HG02759 (cell line): ENCODE data around the gene MAL.
"Not testable (repeated sequence)": the region's sequence is repeated elsewhere in the genome, so short reads cannot be mapped to it uniquely, and the experiment has no call there.

Experiments
- ATAC-seq: cut with Tn5 transposase; IDR thresholded peaks from one replicate; pipeline ENCODE4 v1.9.1; 2021; ENCODE audit warnings: mild to moderate bottlenecking, moderate library complexity; ENCODE audit not compliant: unreplicated experiment

The MAL gene

GRCh38 chr2:95031076-95031725 is 5.7 kb downstream of the MAL start:
- no peak for ATAC-seq

DNA sequence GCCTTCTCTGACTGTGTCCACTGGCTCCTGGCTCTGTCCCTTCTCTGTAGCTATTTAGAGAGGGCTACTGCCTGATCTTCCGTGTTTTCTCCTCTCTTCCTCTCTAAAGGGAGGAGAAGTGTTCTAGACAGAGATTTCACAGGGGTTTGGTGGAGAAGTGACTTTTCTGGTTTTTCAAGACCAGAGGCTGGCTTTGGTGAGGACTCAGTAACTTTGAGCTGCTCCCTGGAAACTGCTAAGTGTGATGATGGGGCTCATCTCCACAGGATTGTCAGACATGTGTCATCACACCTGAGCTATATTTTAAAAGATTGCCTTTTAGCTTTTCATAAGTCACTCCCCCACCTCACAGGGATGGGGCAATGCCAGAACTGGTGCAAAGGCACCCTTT is 6.2 kb downstream of the MAL start:
- no peak for ATAC-seq

DNA sequence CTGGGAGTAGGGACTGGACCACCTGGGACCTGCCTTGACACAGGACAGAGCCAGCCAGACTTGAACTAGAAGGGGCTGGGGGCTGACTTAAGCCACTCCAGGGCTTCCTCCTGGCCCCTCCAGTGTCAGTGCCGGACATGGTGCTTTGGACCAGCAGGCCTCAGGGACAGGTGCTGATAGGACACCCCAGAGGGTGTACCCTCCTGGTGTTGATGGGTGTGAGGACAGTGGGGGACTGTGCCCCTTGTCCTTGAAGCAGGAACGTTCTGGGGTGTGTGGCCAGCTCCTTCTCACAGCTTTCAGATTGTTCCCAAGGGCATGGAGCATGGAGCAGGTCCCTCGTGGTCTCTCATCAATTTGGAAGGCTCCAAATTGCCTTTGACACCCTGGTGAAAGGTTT is 6.8 kb downstream of the MAL start:
- no peak for ATAC-seq

- no peak for ATAC-seq
These were observed 7.5 kb downstream of the MAL start for GRCh38 chr2:95032868-95033603.

GRCh38 chr2:95034221-95034620 is 8.7 kb downstream of the MAL start:
- ATAC-seq, result no peak

GRCh38 chr2:95034818-95035217 is 9.3 kb downstream of the MAL start:
- no peak for ATAC-seq

- no peak for ATAC-seq
These were observed 11.3 kb downstream of the MAL start for GRCh38 chr2:95036596-95037383.

DNA sequence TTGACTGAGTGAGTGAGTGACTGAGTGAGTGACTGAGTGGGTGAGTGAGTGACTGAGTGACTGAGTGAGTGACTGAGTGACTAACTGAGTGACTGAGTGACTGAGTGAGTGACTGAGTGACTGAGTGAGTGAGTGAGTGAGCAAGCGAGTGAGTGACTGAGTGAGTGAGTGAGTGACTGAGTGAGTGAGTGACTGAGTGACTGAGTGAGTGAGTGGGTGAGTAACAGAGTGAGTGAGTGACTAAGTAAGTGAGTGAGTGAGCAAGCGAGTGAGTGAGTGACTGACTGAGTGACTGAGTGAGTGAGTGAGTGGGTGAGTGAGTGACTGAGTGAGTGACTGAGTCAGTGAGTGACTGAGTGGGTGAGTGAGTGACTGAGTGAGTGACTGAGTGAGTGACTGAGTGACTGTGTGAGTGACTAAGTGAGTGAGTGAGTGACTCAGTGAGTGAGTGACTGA is 11.9 kb downstream of the MAL start:
- ATAC-seq, result no peak

DNA sequence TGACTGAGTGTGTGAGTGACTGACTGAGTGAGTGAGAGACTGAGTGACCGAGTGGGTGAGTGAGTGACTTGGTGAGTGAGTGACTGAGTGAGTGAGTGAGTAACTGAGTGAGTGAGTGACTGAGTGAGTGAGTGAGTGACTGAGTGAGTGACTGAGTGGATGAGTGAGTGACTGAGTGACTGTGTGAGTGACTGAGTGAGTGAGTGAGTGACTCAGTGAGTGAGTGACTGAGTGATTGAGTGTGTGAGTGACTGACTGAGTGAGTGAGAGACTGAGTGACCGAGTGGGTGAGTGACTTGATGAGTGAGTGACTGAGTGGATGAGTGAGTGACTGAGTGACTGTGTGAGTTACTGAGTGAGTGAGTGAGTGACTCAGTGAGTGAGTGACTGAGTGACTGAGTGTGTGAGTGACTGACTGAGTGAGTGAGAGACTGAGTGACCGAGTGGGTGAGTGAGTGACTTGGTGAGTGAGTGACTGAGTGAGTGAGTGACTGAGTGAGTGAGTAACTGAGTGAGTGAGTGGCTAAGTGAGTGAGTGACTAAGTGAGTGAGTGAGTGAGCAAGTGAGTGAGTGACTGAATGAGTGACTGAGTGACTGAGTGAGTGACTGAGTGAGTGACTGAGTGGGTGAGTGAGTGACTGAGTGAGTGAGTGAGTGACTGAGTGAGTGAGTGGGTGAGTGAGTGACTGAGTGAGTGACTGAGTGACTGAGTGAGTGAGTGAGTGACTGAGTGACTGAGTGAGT is 12.5 kb downstream of the MAL start:
- ATAC-seq, result not testable (repeated sequence)

- no peak for ATAC-seq
These were observed 13.3 kb downstream of the MAL start for GRCh38 chr2:95038635-95039298.

DNA sequence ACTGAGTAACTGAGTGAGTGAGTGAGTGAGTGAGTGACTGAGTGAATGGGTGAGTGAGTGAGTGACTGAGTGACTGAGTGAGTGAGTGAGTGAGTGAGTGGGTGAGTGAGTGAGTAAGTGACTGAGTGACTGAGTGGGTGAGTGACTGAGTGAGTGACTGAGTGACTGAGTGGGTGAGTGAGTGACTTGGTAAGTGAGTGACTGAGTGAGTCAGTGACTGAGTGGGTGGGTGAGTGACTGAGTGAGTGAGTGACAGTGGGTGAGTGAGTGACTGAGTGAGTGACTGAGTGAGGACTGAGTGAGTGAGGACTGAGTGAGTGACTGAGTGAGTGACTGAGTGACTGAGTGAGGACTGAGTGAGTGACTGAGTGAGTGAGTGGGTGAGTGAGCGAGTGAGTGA is 13.9 kb downstream of the MAL start:
- ATAC-seq, result no peak

- no peak for ATAC-seq
These were observed 14.5 kb downstream of the MAL start for GRCh38 chr2:95039978-95040377.

DNA sequence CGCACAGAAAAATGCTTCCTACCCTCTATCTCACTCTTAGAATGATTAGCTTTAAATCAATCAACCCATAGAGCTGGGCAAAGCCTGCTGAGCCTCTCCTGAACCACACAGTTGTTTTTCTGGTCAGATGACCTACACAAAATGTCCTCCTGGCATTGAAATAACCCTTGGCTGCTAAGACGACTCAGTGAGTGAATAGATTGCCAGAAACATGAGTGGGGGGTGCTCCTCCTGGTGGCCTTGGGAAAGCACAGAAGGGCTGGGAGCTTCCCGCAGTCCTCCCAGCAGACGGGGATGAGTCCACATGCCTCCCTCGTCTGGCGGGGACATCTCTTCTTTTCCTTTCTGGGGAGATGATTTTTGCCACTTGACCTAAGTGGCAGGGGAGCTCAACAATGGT is 14.9 kb downstream of the MAL start:
- ATAC-seq, result no peak

DNA sequence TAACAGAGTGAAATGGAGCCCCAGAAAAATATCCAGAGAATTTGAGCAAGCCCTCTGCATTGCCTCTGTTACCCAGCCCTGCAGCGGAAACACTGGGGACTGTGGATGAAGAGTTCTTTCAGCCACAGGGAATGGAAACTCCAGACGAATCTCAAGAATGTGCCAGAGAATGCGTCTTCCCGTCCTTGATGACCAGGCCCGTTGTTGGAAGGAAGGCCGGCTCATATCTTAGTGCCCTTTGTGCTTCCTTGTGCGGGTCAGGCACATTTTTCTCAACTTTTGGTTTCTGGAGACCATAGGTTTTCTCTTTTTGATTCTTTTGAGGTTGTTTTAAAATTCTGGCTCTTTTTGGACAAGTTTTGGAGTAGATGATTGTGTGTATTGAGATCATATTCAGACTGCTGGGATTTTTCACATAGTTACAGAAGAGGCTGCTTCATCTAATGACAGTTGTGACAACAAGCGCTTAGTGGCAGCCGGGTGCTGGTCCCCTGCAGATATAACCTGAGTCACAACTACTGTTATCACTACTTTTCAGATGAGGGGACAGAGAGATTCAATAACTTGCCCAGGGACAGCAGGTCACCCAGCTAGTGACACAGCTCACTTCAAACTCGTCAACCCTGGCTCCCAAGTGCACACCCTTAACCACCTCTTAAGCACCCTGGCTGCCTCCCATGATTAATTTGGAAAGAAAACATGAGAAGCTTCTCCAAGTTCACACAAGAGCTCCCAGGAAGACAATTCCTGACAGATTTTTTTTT is 15.7 kb downstream of the MAL start:
- ATAC-seq, result peak; percentile 37

DNA sequence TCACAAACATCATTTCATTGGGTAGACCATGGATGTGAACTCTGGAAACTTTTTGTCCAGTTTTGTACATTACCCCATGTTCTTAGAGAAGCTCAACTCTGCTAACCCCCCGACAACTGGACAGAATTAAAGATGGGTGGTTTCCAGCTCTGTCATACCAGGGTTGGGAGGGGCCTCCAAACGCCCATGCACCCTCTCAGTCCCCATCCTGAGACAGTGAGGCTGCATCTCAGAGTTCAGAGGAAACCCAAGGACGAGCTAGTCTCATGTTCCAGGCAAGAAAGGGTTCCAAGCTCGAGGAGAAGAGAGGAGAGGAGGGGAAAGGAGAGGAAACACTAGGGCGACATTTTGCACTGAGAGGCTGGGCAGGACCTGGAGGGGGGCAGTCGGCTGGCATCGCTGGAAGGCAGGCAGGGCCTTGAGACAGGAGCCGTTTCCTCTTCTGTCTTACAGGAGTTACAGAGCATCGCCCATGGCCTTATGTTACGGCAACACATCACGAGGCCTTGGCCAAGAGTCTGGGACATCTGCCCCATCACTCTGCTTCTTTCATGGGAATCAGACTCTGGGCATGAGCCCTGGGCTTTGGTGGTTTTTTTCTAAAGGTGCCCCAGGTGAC is 16.4 kb downstream of the MAL start:
- ATAC-seq, result peak; percentile 61

- ATAC-seq, result peak; percentile 6
These were observed 17.2 kb downstream of the MAL start for GRCh38 chr2:95042472-95043271.

DNA sequence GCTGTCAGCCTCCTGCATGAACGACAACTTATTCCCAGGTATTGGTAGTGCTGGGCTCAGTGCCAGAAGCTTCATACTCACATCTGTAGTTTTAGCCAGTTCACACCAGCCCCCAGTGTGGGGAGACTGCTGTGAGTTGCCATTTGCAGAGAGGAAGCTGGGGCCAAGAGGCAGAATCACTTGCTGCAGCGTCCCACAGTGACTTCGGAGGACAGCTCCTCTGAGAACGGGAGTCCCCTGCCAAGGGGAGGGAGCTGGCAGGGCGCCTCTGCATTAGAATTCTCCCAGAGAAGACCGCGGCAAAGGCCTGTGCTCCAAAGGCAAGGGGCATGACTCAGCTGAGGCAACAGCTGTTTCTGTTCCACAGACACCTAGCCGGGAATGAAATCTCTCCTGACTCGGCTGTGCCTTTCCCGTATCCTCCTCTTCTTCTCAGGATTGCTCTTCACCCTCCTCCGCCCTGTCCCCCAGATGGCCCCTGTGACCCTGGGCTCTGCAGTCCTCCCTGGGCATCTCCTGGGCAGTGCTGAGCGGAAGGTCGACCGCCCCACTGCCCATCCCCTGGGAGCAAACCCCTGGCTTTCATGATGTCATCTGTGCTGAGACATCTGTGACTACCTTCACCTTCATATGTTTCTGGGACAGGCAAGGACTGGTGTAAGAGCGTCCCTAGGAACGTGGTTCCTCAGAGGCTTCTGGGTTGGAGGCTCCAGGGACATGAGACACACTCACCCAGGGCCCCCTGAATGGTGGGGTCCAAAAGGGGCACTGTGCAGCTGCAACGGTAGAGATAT is 18.0 kb downstream of the MAL start:
- ATAC-seq, result peak; percentile 48

GRCh38 chr2:95044601-95045000 is 19.1 kb downstream of the MAL start:
- ATAC-seq, result no peak
